Stimulated activated CD4-positive, alpha-beta T cell treated with anti-CD3 and anti-CD28 coated beads, Interleukin-12 subunit alpha, Interleukin-12 subunit beta, amount 100 ng/mL, for 24 hours (primary cell): ENCODE measurements around the gene GNB1.
"Not testable (repeated sequence)": the region's sequence is repeated elsewhere in the genome, so short reads cannot be mapped to it uniquely, and the experiment has no call there.

Experiments
- DNase-seq, 2 experiments: peaks; one replicate each; pipeline ENCODE4 v3.0.0-alpha.2; 2020; ENCODE audit warnings: low read depth in 2 of 2

GNB1 gene

DNA sequence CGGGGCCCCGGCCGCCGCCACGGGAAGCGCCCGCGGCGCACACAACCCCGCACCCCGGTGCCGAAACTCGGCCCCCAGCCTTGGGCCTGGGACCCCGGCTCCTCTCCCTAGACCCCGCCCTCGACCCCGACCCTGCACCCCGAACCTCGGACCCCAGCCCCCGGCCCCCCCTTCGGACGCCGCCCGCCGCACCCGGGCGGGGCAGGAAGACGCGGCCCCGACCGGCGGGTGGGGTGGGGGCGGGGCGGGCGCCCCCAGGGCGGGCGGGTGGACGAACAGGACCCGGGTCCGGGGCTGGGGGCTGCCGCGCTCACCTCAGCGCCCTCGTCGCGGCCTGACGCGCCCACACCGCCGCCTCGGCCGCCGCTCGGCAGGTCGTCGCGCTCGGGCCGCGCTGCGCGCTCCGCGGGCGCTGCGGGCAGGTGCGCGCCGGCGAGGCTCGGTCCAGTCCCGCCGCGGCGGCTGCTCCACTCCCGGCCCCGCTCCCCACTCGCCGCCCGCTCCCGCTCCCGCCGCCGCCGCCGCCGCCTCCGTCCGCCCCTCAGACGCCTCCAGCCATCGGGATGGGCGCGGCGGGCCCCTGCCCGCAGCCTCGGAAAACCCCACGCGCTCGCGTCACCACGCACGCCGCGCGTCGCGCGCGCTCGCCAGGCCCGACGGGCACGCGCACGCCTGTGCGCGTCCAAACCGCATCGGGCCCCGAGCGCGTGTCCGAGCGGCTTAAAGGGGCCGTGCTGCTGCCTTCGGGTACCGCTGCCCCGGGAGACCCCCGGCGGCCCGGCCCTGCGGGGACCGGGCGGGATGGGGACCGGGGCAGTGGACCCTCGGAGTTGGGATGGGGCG is at the start of gene GNB1:
Gene GNB1, minus strand, starts transcription at position 582 of the 843 bp plus-strand sequence. CDS start 65,634 bp downstream, outside the sequence.
- DNase-seq: peak; percentile 78

DNA sequence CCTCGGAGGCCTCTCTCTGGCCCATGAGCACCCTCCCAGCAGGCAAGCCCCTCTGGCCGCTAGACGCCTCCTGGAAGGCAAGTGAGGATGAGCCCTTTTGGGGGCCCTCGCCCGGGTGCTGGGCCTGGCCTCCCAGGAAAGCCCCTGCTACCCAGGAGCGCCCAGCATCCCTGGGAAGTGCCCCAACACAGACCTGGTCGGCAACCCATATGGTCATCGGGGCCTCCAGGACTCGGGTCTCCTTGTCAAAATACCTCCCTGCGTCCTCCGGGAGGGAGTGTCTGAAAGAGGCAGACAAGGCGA is 49.2 kb upstream of the GNB1 start:
- no peak for DNase-seq

DNA sequence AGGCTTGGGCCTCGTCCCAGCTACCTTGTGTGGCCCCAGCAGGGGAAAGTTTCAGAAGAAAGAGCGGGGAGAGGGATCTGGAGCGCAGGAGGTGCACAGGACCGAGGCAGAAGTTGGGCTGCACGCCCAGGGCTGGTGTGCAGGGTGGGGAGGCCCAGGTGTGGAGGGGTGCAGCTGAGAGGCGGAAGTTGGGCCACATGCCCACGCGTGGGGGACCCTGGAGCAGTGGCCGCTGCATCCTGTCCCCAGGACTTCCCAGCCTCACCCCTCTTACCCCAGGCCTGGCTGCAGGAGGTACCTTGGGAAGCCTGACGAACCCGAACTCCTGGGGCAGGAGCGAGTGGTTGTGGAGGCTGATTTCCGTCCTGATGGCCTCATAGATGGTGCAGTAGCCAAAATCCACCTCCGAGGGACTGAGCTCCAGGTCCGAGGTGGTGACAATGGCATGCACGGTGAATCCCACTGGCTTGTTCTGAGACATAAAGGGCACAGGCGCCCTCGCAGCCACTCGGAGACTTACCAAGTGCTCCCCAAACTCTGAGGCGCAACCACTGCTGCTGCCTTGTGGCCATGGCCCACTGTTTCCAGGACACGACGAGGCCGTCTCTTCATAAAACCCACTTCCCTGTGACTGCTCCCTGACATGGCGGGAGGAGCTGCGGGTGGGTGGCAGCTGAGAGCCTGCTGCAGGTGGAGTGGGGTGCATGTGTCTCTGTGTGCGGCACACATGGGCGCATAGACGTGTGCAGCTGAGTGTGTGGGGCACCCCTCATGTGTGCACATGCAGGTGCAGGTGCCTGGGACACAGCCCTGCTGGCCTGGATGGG is 48.6 kb upstream of the GNB1 start:
- DNase-seq: no peak

DNA sequence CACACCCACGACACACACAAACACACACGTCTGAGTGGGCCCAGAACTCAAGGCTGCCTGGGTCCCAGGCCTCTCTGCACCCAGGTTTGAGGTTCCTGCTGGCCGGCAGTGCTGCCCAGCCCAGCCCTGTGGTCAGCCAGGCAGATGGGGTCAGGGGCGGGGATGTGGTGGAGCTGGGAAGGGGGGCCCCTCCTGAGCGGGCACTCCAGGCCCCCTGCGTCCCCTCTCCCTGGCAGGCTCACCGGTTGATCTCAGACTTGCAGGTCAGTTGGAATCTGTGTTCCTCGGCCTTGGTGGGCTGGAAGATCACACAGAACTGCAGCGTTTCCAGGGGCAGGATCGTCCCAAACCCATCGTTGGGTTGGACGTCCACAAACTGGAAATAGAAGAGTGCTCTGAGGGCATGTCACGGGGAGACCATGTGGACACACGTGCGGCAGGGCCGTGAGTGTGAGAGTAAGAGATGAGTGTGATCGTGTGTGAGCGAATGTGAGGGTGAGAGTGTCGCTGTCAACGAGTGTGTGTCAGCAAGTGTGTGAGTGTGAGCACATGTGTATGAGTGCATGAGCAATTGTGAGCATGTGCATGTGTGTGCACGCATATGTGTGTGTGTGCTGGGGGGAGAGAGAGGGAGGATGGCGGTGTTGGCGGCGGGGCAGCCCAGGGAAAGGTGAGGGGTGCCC is 47.9 kb upstream of the GNB1 start:
- DNase-seq: no peak

DNA sequence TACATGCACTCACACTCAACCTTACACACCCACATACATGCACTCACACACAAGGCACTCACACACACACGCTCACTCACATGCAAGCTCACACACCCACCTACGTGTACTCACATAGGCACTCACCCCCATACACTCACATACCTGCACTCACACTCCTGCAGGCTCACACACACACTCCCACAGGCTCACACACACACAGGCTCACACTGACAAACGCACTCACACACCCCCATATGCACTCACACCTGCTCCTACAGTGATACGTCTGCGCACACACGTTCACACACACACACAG is 47.3 kb upstream of the GNB1 start:
- no peak for DNase-seq

DNA sequence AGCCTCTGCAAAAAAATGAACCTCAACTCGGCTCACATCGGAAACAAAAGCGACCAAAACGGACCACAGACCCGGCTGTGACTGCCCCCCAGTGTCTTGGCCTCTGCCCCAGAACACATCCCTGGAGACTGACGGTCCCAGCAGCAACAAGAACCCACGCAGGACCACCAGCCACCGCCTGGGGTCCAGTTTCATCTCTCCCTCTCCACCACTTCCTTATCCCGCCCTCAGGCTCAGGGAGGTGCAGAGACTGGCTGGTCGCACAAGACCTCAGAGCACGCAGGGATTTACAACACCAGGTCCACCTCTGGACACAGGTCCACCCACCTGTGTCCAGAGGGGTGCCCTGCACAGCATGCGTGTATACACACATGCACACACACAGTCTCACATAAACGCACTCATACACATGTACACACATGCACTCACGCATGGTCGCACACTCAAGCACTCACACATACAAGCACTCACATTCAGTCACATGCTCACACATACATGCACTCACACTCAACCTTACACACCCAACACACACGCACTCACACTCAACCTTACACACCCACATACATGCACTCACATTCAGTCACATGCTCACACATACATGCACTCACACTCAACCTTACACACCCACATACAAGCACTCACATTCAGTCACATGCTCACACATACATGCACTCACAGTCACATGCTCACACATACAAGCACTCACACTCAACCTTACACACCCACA is 46.8 kb upstream of the GNB1 start:
- DNase-seq: no peak

DNA sequence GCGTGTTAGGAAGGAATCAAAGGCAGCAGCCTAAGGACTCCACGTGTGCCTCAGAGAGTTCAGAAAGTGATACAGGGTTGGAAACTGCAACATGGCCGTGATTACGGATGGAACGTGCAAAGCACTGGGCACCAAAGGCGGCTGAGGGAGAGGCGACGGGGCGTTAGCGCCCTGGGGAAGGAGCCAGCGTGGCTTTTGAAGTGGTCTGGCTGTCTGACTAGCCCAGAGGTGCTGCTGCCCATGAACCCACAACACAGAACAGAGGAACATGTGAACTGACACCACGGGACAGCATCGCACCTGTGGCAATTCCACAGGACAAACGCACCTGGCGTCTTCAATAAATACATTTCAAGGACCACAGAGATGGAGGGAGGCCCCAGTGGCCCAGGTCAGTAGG is 46.2 kb upstream of the GNB1 start:
- no peak for DNase-seq

DNA sequence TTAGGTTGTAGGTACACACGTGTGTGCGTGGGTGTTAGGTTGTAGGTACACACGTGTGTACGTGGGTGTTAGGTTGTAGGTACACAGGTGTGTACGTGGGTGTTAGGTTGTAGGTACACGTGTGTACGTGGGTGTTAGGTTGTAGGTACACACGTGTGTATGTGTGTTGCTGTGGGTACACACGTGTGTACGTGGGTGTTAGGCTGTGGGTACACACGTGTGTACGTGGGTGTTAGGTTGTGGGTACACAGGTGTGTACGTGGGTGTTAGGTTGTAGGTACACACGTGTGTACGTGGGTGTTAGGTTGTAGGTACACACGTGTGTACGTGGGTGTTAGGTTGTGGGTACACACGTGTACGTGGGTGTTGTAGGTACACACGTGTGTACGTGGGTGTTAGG is 44.0 kb upstream of the GNB1 start:
- not testable (repeated sequence) for DNase-seq

DNA sequence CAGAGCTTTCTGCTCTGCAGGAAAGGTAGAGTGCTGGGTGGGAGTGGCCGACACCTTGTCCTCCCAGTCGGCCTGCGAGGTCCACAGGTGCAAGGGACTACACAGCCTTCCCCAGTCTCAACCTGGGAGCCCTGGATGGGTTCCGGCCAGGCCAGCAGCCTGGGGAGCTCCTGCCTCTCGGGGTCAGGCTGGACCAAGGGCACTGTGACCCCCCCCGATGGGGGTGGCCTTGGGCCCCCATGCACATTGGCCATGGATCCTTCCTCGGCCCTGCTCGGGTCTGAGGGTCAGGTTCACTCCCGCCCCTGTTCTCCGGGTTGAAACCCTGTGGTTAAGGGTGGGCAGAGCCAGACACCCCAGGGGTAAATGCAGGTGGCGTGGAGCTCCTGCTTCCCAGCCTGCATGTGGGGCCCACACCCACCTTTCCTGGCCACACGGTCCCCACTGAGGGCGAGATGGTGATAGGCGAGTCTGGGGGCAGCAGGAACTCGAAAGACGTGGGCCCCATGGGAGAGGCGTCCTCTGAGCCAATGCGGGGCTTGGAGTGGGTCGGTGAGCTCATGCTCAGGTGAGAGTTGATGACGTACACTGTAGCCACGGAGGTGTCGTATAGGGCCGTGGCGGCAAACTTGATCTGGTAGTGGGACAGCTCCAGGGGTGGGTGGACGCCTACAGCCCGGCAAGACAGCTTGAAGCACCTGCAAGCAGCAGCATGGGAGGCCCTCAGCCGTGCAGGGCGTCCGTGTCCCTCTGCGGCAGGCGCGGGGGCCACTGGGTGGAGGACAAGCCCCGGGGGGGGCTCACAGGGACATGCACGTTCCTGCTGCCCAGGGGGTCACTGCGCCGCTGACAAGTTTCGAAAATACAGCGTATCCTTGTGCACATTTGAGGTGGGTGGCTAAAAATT is 39.0 kb upstream of the GNB1 start:
- DNase-seq: no peak

DNA sequence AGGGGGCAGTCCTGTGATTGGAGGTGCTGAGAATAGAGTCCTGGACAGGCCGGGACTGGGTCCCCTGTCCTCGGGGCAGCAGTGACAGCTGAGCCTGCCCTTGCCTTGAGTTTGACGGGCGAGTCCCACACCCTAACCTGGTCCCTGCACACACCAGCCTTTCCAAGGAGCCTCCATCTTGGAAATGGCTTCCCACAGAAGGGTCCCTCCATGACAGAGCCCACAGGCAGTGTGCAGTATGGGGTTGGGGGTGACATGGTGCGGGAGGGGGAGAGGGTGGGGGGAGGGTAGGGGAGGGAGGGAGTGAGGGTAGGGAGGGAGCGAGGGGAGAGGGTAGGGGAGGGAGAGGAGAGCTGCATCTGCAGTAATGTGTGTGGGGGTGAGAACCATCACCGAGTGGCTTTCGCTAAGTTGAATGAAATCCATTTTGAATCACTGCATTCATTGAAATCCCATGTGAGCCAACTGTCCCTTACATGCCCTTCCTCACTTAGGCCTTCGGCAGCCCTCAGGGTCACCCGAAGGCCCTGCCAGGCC is 38.3 kb upstream of the GNB1 start:
- DNase-seq: no peak

DNA sequence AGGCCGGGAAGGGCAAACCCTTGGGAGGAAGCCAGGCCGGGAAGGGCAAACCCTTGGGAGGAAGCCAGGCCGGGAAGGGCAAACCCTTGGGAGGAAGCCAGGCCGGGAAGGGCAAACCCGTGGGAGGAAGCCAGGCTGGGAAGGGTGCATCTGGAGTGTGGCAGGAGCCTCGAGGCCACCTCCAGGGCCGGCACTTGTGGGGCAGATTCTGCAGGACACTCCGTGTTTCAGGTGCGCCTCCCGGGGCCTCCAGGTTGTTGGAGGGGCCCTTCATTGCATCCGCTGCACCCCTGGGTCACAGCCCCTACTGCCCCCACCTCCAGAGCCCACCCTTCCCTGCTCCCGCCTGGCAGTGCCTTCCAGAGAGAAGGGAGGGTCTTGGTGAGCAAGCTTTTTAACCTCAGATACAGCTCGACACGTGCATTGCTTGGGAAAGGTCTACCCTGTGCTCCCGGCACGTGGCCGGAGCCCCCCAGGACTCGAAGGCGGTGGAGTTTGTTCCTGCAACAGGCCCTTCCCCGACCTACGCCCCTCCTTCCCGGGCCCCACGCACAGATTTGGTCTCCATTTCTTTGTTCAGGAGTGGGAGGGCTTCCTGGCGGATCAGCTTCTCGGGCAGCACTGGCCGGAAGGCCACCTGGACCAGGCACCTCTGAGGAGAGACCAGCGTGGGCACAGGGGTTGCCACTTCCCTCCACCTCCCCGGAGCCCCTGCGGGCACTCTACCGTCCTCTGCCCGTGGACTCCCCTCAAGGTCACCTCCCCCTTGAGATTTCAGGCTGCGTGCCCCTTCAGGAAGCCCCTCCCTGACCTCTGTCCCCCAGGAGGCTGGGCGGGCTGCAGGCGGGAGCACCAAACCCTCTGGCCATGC is 37.6 kb upstream of the GNB1 start:
- no peak for DNase-seq

DNA sequence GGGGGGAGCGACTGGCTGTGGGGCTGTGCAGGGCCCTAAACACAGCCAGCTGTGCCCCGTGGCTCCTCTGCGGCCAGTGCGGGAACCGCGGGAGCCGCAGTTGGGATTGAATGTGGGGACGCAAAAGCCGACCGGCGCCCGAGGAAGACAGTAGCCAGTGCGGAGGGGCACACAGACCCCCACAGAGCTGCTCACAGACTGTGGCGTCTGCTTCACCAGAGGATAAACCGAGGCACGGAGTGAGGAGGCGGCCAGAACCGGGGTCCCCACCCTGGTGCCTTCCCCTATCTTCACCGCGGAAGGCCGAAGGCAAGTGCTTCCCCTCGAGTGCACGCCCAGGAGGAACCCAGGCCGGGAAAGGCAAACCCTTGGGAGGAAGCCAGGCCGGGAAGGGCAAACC is 36.9 kb upstream of the GNB1 start:
- DNase-seq: no peak

DNA sequence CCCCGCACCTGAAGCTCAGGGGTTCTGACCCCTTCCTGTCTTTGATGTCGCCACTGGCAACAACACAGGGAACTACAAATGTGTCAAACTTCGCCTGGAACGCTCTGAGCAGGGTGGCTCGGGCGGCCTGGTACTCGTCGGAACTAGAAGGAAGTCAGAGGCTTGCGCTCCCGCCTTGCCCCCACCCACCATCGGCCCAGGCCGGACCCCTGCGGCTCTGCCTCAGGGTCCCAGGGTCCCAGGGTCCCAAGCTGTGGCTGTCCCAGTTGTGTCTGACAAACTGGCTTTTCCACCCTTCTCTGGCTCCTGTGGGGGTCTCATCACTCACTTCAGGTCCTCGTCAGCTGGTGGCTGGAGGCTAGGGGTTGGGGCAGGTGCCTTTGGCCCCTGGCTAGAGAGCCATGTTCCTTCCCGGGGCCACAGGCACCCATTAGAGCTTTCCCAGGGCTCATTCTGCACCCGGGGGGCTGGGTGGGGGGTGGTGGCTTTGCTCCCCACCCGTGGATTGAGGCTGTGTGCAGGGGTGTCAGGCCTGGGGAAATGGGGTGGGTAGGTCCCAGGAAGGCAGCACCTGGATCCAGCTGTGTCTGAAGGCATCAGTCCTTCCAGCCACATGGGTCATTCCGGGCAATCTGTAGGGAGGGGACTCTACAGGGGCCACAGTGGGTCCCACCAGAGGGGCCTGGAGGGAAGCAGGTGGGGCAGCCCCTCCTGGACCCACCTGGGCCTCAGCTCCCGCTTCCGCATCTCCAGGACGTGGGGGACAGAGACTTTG is 36.2 kb upstream of the GNB1 start:
- no peak for DNase-seq

DNA sequence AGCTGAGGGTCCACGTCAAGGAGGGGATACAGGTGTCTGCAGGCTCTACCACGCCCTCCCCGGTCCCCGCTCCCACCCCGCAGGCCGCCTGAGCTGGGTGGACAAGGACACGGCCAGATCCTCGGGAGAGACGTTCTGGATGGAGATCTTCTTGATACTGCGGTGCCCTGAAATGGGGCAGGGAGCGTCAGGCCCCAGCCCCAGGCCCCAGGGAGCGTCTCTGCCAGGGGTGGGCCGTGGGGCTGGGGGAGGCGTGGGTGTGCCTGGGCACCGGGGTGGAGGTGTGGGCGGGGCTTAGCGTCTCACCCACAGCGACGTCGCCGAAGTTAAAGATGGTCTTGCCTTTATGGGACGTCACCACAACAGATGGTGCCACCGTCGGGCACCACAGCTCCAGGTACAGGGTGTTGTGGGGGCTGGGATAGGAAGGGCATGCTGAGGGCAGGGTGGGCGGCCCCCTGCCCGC is 35.5 kb upstream of the GNB1 start:
- no peak for DNase-seq

DNA sequence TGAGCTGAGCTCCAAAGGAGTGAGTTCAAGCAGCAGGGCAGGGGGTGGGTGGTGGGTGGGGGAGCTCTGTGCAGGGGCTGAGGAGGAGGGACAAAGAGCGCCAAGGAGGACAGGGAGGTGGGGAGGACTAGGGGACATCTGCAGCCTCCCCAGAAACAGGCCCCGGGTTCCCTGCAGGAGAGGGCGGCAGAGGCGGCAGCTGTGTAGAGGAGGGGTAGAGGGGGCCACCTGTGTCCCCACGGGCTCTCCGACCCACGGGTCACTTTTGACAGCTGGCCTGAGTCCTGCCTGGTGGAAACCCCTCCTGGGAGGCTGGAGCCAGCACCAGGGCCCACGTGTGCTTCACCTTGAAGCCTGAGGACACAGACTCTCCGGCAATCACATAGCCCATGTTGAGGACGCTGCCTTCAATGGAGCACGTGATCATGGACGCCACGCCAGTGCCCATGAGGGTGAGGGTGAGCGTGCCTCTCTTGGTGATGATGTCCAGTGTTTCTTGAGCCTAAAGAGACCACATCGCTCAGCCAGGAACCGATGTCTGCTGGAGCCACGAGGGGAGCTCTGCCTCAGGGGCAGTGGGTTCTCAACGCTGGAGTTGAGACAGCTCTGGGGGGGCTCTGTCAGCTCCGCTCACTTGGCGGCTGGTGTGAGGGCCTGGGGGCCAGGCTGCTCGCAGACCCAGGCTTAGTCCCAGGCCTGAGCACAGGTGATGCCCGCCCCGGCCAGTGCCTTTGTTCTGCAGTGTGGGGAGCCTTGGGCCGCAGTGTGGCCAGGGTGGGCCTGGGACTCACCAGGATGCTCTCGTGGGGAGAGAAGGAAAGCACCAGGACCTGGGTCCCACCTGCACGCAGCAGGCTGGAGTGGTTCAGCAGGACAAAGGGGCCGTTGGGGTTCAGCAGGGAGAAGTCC is 34.8 kb upstream of the GNB1 start:
- no peak for DNase-seq

DNA sequence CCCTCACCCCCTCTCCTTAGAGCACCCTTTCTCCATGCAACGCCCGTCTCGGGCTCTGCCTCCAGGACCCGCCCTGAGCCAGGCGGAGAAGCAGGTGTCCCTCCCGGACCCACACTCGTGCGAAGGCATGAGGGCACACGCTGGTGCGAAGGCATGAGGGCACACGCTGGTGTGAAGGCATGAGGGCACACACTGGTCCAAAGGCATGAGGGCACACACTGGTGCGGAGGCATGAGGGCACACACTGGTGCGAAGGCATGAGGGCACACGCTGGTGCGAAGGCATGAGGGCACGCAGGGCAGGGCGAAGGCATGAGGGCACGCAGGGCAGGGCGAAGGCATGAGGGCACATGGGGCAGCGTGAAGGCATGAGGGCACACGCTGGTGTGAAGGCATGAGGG is 34.0 kb upstream of the GNB1 start:
- no peak for DNase-seq

DNA sequence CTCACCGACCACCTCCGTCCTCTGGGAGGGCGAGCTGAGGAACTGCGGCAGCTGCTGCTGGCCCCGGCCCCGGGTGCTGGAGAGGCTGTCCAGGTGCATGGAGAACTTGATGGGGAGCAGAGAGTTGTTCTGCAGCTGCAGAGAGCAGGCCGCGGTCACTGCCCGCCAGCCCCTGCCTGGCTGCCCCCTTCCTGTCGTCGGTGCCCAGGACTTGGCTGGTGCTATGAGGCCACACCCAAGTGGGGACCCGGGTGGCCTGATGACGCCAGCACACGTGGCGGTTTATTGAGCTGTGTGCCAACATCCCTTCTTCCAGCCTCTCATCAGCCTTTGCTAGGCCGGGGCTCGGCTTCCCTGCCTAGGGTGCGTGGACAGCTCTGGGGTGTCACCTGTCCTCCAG is 33.5 kb upstream of the GNB1 start:
- DNase-seq: no peak
